Measurements from ENCODE around the gene NOXRED1.

The NOXRED1 gene

DNA sequence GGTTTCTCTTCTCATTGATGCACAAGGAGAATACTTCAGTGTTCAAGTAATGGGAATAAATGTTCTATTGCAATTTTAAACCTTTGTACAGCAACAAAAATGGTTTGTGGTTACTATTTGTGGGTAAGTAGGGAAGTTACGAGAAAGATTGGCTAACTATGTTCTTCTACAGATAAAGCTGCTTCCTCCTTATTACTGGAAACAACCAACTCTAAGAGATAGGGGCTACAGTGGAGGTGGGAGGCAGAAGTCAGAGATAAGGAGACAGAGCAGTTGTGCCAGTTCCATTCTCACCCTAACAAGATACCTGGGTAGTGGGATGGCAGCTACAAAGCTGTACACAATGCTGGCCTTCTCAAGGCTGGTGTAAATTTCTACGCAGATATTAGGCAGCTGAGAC lies 16.2 kb downstream of the NOXRED1 start:
- DNase-seq (ENCODE audit: low read depth), result no peak

DNA sequence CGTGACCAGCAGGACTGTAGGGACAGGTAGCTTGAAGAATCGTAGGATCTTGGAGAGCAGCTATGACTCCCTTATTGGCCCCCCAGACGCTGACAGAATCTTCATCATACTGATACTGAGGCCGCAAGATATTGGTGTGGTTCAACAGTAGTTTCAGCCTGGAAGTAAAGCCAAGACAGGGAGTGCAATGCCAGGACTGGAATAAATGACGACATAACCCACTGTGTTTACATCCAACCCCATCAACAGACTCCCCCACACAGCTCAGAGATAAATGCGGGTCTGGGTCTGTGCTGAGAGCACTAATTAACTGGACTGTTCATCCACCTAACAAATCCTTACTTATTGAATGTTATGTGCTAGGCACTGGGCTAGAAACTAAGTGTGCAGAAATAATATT lies 16.6 kb downstream of the NOXRED1 start:
- no peak for DNase-seq (ENCODE audit: low read depth)

DNA sequence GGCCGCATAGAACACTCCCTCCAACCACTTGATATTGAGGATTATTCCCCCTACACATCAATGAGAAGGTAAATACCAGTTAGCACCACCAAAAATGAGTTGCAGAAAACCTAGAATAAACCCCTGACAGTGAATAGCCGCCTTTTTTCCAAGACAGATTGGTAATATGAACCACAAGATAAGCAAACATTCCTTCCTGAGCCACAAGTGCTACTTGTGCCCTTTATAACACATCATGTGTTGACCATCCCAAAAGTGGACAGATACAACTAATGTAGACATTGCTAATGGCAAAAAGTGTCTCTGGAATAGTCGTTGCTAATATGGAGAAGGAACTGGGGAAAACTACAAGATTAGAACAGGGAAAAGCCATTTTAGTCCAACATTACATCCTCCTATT lies 17.2 kb downstream of the NOXRED1 start:
- no peak for DNase-seq (ENCODE audit: low read depth)

DNA sequence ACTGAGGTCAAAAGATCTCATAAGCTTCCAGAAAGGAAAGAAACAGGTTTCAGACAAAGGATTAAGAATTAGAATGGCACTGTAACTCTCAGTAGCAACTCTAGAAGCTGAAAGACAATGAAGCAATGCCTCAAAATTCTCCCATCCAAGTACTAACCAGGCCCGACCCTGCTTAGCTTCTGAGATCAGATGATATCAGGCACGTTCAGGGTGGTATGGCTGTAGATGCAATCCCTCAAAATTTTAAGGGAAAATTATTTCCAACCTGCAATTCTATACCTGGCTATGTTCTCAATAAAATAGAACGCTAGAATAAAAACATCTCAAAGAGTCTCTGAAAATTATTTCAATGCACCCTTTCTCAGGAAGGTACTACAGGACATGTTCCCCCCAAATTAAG lies 19.6 kb downstream of the NOXRED1 start:
- DNase-seq (ENCODE audit: low read depth), result no peak

DNA sequence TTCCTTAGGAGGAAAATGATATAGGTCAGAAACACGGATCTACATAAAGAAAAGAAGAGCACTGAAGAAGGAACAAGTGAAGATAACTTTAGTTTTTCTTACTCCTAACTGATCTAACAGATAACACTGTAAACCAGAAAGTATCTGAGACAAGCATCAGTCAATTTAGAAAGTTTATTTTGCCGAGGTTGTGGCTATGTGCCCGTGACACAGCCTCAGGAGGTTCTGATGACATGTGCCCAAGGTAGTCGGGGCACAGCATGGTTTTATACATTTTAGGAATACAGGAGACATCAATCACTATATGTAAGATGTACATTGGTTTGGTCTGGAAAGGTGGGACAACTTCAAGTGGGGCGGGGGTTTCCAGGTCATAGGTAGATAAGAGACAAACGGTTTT lies 23.1 kb downstream of the NOXRED1 start:
- DNase-seq (ENCODE audit: low read depth), result no peak

DNA sequence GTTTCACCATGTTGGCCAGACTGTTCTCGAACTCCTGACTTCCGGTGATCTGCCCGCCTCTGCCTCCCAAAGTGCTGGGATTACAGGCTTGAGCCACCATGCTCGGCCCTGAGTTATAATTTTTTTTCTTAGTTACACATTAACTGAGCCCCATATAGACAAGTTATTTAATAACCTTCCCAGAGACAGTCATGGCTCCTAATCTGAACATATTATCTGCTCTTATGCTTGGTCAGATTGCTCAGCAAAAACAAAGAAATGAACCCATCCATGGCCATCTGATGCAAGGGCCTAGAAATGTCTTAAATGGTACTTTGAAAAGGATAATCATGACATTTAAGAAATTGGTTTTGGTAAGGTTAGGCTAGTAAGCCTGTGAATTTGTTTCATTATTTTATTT lies 33.1 kb downstream of the NOXRED1 start:
- DNase-seq (ENCODE audit: low read depth), result no peak

DNA sequence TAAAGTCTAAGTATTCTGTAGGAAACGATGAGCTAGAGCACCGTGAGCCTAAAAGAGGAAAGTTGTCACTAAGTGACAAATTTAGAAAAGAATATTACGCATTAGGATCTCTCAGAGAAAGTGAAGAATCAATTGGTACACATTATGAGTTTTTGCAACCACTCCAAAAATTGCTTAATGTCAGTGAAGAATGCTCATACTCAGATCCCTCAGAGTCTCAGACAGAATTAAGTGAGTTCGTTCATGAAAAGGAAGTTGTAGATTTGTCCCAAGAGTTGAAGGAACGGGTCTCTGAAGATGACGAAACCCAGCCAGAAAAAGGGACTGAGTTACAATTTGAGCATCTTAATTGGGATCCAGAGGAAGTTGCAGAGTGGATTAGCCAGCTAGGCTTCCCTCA lies 44.6 kb downstream of the NOXRED1 start:
- DNase-seq (ENCODE audit: low read depth), result no peak

DNA sequence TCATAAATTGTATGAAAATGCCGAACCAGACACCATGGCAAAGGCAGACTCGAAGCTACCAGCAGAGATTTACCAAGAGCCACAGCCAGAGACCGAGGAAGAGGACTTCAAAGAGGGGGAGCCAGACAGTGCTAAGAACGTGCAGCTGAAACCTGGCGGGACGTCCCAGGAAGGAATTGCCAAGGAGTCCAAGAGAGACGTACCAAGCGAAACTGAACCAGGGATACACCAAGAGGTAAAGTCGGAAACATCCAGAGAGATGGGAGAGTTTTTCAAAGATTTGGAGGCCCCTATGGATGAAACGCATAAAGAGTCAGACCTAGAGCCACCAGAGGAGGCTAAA lies 45.9 kb downstream of the NOXRED1 start:
- no peak for DNase-seq (ENCODE audit: low read depth)

DNA sequence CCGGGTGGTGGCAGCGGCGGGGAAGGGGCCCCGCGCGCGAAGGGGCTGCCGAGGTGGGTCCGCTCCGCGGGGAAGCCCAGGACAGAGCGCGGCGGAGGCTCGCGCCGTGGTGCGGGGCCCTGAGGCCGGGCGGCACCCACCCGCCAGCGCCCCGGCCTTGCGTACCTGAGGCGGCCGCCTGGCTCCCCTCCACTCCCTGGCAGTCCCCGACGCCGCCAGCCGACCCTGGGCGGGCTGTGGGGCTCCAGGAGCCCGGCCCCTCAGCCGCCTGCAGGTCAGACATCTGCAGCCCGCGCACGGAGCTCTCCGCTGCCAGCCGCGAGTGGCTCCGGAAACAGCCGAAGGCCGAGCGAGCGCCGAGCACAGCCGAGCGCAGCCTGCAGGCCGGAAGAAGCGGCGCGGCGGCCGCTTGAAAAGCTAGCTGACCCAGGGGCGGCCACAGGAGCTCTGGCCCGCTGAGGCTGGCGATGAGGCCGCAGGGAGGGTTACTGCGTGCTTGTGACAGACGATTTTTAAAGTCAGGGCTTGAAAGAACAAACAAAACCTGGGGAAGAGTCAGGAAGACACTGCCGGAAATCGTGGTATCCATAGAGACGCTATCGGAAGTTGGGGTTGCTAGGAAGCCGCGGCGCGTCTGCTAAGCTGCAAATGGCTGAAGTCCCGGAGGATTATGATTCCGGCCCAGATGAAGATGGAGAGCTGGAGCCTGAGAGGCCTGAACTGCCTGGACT lies 46.4 kb downstream of the NOXRED1 start, which contains the start of the genes SAMD15 and TMED8:
Gene SAMD15 (plus strand): TSS at position 609 of the 731 bp plus-strand sequence. CDS start 40 bp downstream, at position 649.
Gene TMED8 (minus strand): TSS at position 324 of the 731 bp plus-strand sequence. CDS start 41 bp downstream, at position 283.
- peak; percentile 64 for DNase-seq (ENCODE audit: low read depth)

DNA sequence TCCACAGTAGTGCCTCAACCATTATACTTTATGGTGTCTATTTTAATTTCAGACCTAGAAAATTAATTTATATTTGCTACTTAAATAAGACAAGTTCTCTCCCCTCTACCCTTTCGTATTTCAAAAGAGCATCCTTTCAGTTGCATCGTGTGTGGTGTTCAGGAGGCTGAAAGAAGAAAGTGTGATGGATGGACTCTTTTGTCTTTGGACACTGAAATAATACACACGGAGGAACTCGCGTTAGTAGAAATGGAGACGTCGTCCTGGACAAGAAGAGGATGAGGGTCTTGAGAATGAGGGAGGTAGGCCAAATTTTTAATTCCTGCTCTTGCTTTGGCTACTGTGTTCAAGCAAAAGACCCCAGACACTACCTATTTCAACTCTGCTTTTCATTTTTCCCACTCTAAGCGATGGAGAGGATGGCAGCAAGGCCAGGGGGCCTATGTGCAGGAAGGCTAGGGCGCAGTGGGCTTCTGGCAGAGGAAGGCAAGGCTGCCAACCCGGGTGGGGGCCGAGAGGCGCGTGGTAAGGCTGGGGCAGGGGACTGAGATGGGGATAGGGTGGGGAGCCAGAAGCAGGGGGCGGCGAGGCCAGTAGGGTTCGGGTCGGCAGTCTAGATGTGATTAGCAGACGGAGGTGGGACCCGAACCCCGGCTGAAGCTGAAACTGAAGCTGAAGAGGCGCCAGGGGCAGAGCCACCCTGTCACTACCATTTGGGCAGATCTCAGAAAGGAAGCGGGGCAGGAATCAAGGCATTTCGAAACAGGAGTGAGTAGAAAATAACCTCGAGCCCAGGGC lies 47.2 kb downstream of the NOXRED1 start:
- no peak for DNase-seq (ENCODE audit: low read depth)

DNA sequence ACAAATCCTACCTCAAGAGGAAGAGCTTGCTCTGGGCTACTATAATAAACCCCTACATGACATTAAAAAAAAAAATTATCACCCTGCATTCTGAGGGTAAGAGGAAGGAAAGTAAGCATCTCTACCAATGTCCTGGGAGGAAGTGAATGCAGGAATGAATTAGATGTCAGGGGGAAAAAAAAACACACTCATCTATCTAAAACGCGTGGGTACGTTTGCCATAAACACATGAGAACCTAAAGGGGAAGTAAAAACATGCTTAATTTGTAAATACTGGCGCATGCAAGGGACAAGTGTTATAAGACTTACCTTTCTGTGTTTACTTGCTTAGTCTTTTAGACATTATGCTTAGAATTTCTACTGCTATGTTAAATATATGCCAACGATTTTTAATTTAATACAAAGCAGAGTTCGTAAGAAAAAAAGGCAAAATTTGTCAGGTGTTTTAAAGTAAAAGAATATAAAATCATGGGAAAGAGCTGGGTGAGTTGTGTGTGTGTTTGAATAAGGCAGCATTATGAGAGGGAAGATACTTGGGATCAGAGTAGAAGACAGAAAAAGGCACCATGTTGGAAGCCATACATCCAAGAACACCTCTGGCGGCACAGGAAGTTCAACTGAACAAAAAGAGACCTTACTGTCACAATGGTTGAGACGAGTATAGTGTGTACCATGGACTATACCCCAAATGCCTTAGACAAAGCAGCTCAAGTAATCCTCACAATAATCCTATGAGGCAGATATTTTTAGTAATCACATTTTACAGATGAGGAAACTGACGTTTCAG lies 48.0 kb downstream of the NOXRED1 start:
- no peak for DNase-seq (ENCODE audit: low read depth)

DNA sequence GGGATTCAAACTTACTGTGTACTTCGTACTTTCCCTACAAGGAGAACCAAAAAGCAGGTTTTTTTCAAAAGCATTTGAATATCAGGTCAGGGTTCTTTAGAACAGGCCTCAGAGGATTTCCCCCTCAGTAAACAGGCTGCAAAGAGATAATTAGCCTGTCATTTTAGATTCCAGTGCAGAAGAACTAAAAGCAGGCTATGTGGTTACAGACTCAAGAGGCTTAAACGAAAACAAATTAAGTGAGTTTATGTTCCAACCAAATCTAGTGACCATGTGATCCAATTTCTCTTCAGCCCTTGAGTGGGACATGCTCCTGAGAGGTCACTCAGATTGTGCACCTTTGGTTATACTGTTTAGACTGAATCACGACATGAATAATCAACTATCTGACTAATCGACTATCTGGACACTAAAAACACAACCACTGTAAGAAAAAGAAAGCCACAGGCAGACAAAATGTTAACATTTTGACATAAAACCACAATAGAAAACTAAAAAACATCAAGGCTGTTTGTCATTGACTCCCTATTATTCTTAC lies 51.0 kb downstream of the NOXRED1 start:
- no peak for DNase-seq (ENCODE audit: low read depth)

DNA sequence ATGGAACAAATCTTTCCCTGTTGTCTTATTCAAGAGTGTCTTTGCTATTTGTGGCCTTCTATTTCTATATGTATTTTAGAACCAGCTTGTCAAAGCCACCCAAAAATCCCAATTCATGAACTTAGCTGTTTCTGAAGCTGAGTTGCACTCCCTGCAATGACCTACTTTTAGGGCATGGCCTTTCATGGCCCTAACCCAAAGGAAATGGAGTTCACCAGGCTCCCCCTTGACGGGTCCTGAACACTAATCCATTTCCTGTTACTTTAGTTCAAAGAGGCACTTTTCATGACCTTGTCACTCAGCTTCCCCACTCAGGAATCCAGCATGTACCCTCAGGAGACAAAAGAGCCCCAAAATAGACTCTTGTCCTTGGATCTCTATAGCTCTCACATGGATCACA lies 54.0 kb downstream of the NOXRED1 start:
- no peak for DNase-seq (ENCODE audit: low read depth)

DNA sequence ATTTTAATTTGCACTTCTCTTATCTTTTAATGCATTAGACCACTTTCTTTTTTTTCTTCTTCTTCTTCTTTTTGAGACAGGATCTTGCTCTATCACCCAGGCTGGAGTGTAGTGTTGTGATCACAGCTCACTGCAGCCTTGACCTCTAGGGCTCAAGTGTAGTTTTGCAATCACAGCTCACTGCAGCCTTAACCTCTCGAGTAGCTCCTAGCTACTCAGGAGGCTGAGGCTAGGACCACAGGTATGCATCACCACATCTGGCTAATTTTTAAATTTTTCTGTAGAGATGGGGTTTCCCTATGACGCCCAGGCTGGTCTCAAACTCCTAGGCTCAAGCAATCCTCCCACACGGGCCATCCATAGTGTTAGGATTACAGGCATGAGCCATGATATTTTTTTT lies 59.2 kb downstream of the NOXRED1 start:
- DNase-seq (ENCODE audit: low read depth), result no peak

DNA sequence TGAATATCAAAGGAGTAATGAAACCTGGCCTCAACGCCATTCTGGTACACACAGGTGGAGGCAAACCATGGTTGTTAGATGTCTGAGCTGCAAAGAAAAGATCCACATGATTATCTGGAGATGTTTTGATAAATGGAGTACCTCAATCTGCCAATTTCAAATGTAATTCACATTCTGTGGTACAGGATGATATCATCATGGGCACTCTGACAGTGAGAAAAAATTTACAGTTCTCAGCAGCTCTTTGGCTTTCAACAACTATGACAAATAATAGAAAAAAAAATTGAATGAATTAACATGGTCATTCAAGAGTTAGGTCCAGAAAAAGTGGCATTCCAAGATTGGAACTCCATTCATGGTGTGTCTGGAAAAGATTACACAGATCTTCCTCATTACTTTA lies 63.7 kb downstream of the NOXRED1 start:
- DNase-seq (ENCODE audit: low read depth), result no peak

DNA sequence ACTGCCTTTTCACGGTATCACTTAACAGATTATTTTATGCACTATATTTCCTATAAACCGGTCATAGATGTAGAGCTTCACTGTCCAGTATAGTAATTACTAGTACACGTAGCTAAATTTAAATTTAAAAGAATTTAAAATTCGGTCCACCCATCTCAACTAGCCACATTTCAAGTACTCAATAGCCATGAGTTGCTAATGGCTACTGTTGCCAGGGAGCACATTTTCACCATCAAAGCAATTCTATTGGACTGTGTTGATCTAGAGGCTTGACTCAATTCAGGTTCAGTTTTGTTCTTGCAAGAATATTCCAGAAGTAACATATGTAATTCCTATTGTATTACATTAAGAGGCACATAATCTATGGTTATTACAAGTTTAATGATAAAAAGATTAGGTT lies 66.4 kb downstream of the NOXRED1 start:
- no peak for DNase-seq (ENCODE audit: low read depth)

DNA sequence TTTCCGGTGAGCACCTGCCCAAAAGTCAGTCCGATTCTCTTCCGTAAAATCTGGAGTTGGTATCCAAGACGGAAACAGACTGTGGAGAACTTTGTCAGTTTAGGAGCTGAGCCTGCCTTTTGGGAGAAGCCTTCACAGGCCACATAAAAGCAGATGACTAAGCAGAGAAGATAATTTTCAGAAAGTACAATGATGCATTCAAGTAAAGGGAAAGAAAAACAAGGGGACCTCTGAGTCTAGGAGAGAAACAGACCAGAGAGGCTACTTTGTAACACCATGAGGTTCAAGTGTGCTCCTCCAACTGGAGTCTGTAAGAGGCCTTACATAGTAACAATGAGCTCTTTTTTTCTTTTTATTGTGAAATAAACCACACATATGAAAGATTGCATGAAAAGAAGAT lies 67.5 kb downstream of the NOXRED1 start:
- DNase-seq (ENCODE audit: low read depth), result no peak

DNA sequence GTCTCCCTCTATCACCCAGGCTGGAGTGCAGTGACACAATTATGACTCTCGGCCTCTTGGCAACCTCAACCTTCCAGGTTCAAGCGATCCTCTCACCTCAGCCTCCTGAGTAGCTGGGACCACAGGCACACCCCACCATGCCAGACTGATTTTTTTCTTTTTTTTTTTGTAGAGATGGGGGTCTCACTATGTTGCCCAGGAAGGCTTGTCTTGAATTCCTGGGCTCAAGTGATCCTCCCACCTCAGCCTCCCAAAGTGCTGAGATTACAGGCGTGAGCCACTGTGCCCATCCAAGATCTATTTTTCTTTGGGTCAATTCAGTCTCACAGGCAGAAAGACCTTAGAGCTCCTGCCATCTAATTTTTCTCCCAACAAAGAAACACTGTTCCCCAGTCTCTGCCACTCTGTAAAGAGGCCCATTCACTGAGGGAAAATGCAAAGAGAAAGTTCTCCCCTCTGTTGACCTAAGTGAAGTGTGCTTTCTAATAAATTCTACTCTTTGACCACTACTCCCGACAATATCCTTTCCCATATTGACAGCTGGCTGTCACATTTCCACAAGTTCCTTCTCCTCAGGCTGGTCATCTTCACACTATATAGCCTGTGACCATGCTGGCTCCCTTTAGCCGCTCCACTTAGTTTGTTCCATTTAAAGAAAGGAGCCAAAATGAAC lies 69.7 kb downstream of the NOXRED1 start:
- no peak for DNase-seq (ENCODE audit: low read depth)

DNA sequence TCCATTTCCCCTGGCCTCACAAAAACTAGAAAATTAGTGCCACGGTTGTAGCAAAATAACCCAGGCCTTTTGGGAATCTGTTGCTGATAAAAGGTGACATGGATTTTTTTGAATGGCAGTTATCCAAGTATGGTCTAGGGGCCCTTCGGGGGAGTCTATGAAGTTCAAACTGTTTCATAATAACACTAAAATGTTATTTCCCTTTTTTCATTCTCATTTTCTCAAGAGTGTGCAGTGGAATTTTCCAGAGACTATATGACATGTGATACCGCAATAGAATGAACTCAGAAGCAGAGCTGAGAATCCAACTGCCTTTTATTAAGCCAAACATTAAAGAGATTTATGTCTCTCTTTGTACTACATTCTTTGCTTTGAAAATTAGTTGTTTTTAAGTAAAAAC lies 75.6 kb downstream of the NOXRED1 start:
- DNase-seq (ENCODE audit: low read depth), result no peak

DNA sequence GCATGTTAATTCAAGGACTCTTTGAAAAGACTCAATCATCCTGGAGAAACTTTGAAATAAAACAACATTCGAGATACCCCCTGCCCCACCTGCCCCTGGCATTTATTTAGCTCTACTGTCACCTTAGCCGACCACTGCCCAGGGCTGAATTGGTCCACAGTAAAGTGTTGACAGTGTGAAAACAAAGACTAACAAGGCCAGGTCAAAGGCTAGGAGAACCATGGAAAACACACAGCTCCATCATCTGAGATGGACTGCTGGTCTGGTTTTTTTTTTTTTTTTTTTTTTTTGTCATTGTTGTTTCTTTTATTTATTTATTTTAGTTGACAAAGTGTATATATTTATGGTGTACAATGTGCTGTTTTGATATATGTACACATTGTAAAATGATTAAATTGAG lies 76.8 kb downstream of the NOXRED1 start:
- DNase-seq (ENCODE audit: low read depth), result no peak

DNA sequence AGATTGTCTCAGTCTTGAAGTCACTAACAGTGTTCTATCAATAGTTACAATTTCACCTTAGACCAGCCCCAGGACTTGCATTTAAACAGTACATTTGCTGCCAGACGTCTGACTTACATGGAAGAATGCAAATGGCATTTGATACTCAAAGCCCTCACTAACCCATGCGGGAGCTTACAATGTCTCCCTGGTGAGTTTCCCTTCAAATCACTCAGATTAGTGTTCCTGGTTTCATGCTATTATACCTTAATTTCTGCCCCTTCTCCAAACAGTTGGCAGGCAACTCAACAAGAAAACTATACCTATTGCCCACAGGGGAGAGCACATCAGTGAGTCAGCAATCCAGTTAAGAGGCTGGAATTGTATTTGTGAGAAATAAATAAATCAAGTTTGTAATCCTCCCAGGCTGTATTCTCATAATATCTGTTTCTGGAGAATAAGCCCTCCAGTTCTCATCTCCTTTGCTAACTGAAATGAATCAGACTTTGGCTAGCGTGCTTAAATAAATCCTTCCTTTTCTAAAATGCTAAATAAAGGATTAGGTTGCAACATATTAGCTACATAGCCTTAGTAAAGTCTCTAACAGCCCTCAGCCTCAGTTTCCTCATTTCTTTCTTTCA lies 78.8 kb downstream of the NOXRED1 start:
- DNase-seq (ENCODE audit: low read depth), result no peak

Measured in HS-5 (cell line).